OCI-LY7 (cell line): Measurements from ENCODE around the gene FDPS. TPM values are rescaled to one million over a fixed set of nuclear protein-coding genes. Genes with fewer than 3 reads are reported as not detected.

ENCODE experiments used
- BruUV-seq: library from RNA; stranded (reverse); fragments of 400-500 nt; replicated peaks from 2 replicates; lab custom pipeline; 2021; lab: Mats Ljungman, UMichigan
- CTCF ChIA-PET: fragments of 300-600 bp; sonication (Branson Sonifier 250); formaldehyde crosslinking; loops from one replicate; lab custom pipeline; 2022; ENCODE audit warnings: antibody characterized with exemption; ENCODE audit not compliant: unreplicated experiment; lab: Charles Lee
- POLR2A ChIA-PET: fragments of 300-600 bp; sonication (Branson Sonifier 250); formaldehyde crosslinking; loops from one replicate; lab custom pipeline; 2022; ENCODE audit warnings: antibody characterized with exemption; lab: Charles Lee
- DNase-seq: peaks from one replicate; pipeline ENCODE4 v3.0.0-alpha.2; 2015; ENCODE audit warnings: low spot score
- H2AFZ ChIP-seq: fragments of 200-600 bp; sonication (generic), shearing (Covaris generic); 2 replicates; pipeline ENCODE4 v1.6.1; 2014; ENCODE audit warnings: mild to moderate bottlenecking, antibody characterized with exemption, low read length, moderate library complexity
- H3K27ac ChIP-seq: fragments of 200-600 bp; sonication (generic); 2 replicates; pipeline ENCODE4 v1.5.1; 2014; ENCODE audit warnings: mixed run types, low read depth, mild to moderate bottlenecking, moderate library complexity, low read length, inconsistent platforms; ENCODE audit not compliant: poor library complexity, severe bottlenecking
- H3K36me3 ChIP-seq: fragments of 200-600 bp; sonication (generic); 2 replicates; pipeline ENCODE4 v1.6.1; 2014; ENCODE audit warnings: mild to moderate bottlenecking, antibody characterized with exemption, low read length, moderate library complexity, mixed read lengths; ENCODE audit not compliant: insufficient read depth
- H3K4me1 ChIP-seq: fragments of 200-600 bp; sonication (generic); 2 replicates; pipeline ENCODE4 v1.5.1; 2014; ENCODE audit warnings: mild to moderate bottlenecking, low read length; ENCODE audit not compliant: insufficient read depth, poor library complexity, severe bottlenecking
- H3K4me2 ChIP-seq: fragments of 200-600 bp; sonication (generic); 2 replicates; pipeline ENCODE4 v1.6.1; 2014; ENCODE audit warnings: mild to moderate bottlenecking, low read length
- H3K4me3 ChIP-seq: fragments of 200-600 bp; sonication (generic); 2 replicates; pipeline ENCODE4 v1.5.1; 2014; ENCODE audit warnings: mild to moderate bottlenecking, low read depth, low read length; ENCODE audit not compliant: poor library complexity, severe bottlenecking
- H3K79me2 ChIP-seq: fragments of 200-600 bp; sonication (generic); 2 replicates; pipeline ENCODE4 v1.6.1; 2016; ENCODE audit warnings: low read depth, mild to moderate bottlenecking, low read length, moderate library complexity, mixed read lengths; ENCODE audit not compliant: insufficient read depth
- H3K9me2 ChIP-seq: fragments of 200-600 bp; sonication (generic); 2 replicates; pipeline ENCODE4 v1.6.1; 2016; ENCODE audit warnings: mild to moderate bottlenecking, low read length, mixed read lengths; ENCODE audit not compliant: insufficient read depth
- H3K9me3 ChIP-seq: fragments of 200-600 bp; sonication (generic); 2 replicates; pipeline ENCODE4 v1.6.1; 2014; ENCODE audit warnings: mild to moderate bottlenecking, mixed run types, low read length, mixed read lengths
- H4K20me1 ChIP-seq: fragments of 200-600 bp; sonication (generic); 2 replicates; pipeline ENCODE4 v1.6.1; 2014; ENCODE audit warnings: mild to moderate bottlenecking, antibody characterized with exemption, low read length, moderate library complexity, mixed read lengths; ENCODE audit not compliant: insufficient read depth
- CTCF ChIP-seq: fragments of 200-600 bp; sonication (generic); conservative IDR thresholded peaks from 2 replicates; pipeline ENCODE4 v1.5.1; 2014; ENCODE audit warnings: mild to moderate bottlenecking, antibody characterized with exemption, low read length, moderate library complexity, mixed read lengths
- EZH2phosphoT487 ChIP-seq: fragments of 200-600 bp; sonication (generic); IDR thresholded peaks from 2 replicates; pipeline ENCODE4 v1.6.1; 2018; ENCODE audit warnings: low read depth, borderline replicate concordance, mild to moderate bottlenecking, mixed run types, antibody characterized with exemption, low read length, moderate library complexity, mixed read lengths
- intact Hi-C: fragments of 100-400 bp; cut with micrococcal nuclease; formaldehyde crosslinking; loops from one replicate; pipeline ENCODE4 v1.10.0; 2022; ENCODE audit not compliant: unreplicated experiment
- total RNA-seq, 2 experiments: library from RNA; depleted of rRNA in 1 of 2; stranded (reverse); fragments of >200 nt in 1 of 2; shearing (Covaris generic) in 1 of 2; gene quantifications; 2 replicates each; pipeline ENCODE4 v1.2.3, GENCODE V29; 2014 to 2022

Gene FDPS
- total RNA-seq, 2 experiments from 2014 or later = 263 to 531 TPM

DNA sequence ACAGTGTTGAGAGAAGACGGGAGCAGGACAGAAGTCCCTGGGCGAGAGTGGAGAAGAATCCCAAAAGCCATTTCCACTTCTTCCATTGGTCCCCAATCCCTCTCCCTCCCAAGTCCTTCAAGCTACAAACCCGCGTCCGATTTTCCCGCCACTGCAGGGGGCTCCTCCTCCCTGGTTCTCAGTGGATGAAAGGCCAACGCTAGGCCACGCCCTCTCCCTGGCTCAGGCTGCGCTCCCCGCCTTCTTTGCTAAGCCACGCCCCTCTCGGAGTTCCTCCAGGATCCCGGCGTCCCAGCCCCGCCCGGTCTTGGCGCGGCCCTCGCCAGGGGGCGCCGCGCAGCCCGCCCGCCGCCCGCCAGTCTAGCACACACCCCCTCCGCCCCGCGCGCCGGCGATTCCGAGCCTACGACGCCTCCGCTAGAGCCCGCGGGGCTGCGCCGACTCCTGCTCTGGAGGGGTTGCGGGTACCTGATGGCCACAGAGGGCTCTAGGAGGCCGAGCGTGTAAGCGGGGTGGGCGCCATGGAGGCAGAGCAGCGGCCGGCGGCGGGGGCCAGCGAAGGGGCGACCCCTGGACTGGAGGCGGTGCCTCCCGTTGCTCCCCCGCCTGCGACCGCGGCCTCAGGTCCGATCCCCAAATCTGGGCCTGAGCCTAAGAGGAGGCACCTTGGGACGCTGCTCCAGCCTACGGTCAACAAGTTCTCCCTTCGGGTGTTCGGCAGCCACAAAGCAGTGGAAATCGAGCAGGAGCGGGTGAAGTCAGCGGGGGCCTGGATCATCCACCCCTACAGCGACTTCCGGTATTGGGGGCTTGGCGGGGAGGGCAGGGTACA is 31.4 kb upstream of the FDPS start, which contains the start of gene HCN3:
TSS of gene HCN3 (plus strand) at position 394 of the 832 bp plus-strand sequence. CDS start at position 522, 128 bp downstream.
- peak within 1 kb of the TSS; percentile 81 for H2AFZ ChIP-seq
- no peaks in the 10 kb centered on the region for H4K20me1 ChIP-seq
- peaks cover under 1% of the 10 kb centered on the region; the same call in 1 of the 2 replicates for H3K36me3 ChIP-seq
- peak within 1 kb of the TSS; percentile 100 for H3K4me2 ChIP-seq
- intact Hi-C loops = loop anchor here (1.0 to 10.0 kb wide), 3 partner anchors 30 to 228 kb away; no protein-coding TSS in a partner anchor
- BruUV-seq = no TSS peak
- ChIA-PET CTCF (interaction anchor here (1.0 kb wide), 1 partner anchor 20 kb away, joined by 3 read pairs; no protein-coding TSS in a partner anchor), POLR2A (interaction anchor here (1.0 kb wide), 1 partner anchor 45 kb away, joined by 4 read pairs; no protein-coding TSS in a partner anchor)
- TF ChIP-seq EZH2phosphoT487 (no peak), CTCF (peak; percentile 79)
- peak within 1 kb of the TSS; percentile 82 for H3K4me3 ChIP-seq
- peaks cover 39% of the 10 kb centered on the region for H3K4me1 ChIP-seq
- H3K9me3 ChIP-seq = no peaks in the 10 kb centered on the region
- peaks cover 8% of the 10 kb centered on the region for H3K79me2 ChIP-seq
- peak; percentile 98 for DNase-seq
- H3K9me2 ChIP-seq = no peaks in the 10 kb centered on the region
- H3K27ac ChIP-seq = peak within 1 kb of the TSS; percentile 21

- Histone ChIP-seq H3K79me2 (peaks cover under 1% of the 10 kb centered on the region; the same call in 1 of the 2 replicates), H3K4me2 (peak overlapping the region; percentile 100), H2AFZ (peak overlapping the region; percentile 59), H3K9me3 (no peaks in the 10 kb centered on the region), H3K36me3 (peaks cover 4% of the 10 kb centered on the region; the same call in 1 of the 2 replicates), H3K9me2 (no peaks in the 10 kb centered on the region), H3K4me3 (peak overlapping the region; percentile 82), H4K20me1 (no peaks in the 10 kb centered on the region), H3K4me1 (peaks cover 37% of the 10 kb centered on the region), H3K27ac (peak overlapping the region; percentile 21)
- peak; percentile 75 for DNase-seq
- intact Hi-C loops = loop anchor here (1.0 to 10.0 kb wide), 3 partner anchors 29 to 227 kb away; no protein-coding TSS in a partner anchor
- ChIA-PET CTCF (no interaction called here), POLR2A (no interaction called here)
- TF ChIP-seq EZH2phosphoT487 = no peak
- peak; percentile 67 for TF ChIP-seq CTCF
- BruUV-seq = no TSS peak
Measured at GRCh38 chr1:155277902-155278688, 30.6 kb upstream of the FDPS start.
